HepG2 (cell line): ENCODE data around the gene TM9SF4. TPM values are rescaled to one million over a fixed set of nuclear protein-coding genes. Genes with fewer than 3 reads are reported as not detected.

Experiments used
- ARID3A ChIP-seq: IDR thresholded peaks from 2 replicates; pipeline ENCODE4 v1.6.1; 2012; ENCODE audit warnings: low read depth, low read length, improper control_type of control experiment
- BCL6 ChIP-seq: IDR thresholded peaks from 2 replicates; pipeline ENCODE4 v1.6.1; 2016; ENCODE audit warnings: missing genetic modification reagents, missing compliant biosample characterization
- CEBPB ChIP-seq: IDR thresholded peaks from 2 replicates; pipeline ENCODE4 v1.6.1; 2011; ENCODE audit warnings: low read depth, low read length, improper control_type of control experiment, borderline replicate concordance
- GTF3A ChIP-seq: sonication (generic); formaldehyde crosslinking; conservative IDR thresholded peaks from 2 replicates; pipeline ENCODE4 v1.4.0; 2020; ENCODE audit warnings: mild to moderate bottlenecking, missing genetic modification reagents
- RAD51 ChIP-seq: fragments of 450-650 bp; IDR thresholded peaks from 2 replicates; pipeline ENCODE4 v1.6.1; 2016; ENCODE audit warnings: borderline replicate concordance
- TRAFD1 ChIP-seq: sonication (generic); formaldehyde crosslinking; IDR thresholded peaks from 2 replicates; pipeline ENCODE4 v1.5.1; 2020; ENCODE audit warnings: missing genetic modification reagents, mild to moderate bottlenecking, borderline replicate concordance
- ZBTB3 ChIP-seq: sonication (generic); formaldehyde crosslinking; IDR thresholded peaks from 2 replicates; pipeline ENCODE4 v1.4.0; 2020; ENCODE audit warnings: low read depth, mild to moderate bottlenecking, moderate library complexity, missing genetic modification reagents, borderline replicate concordance
- ZBTB4 ChIP-seq: sonication (generic); formaldehyde crosslinking; IDR thresholded peaks from 2 replicates; pipeline ENCODE4 v1.4.0; 2020; ENCODE audit warnings: missing genetic modification reagents, mild to moderate bottlenecking, borderline replicate concordance
- ZNF407 ChIP-seq: sonication (generic); formaldehyde crosslinking; IDR thresholded peaks from one replicate; pipeline ENCODE4 v1.5.1; 2020; ENCODE audit warnings: mild to moderate bottlenecking, missing genetic modification reagents; ENCODE audit errors: not compliant biosample characterization
- ZNF83 ChIP-seq: sonication (generic); formaldehyde crosslinking; IDR thresholded peaks from 2 replicates; pipeline ENCODE4 v1.4.0; 2020; ENCODE audit warnings: missing genetic modification reagents, mild to moderate bottlenecking, borderline replicate concordance
- polyA plus RNA-seq, 8 experiments: library from polyadenylated mRNA; depleted of rRNA in 3 of 8; stranded (reverse) in 7 of 8; unstranded in 1 of 8; fragments of >200 nt; fragmentation: Illumina TruSeq in 4 of 8; extraction: Trizol in 4 of 8; gene quantifications; 2 replicates each; pipeline versions ENCODE4 v1.2.1 to v1.2.3, GENCODE V29; 2011 to 2016; ENCODE audit warnings: low read depth in 4 of 8, missing spikeins in 1 of 8, mixed read lengths in 1 of 8; ENCODE audit not compliant: insufficient read depth in 1 of 8
- total RNA-seq, 5 experiments: library from RNA; depleted of rRNA; stranded (reverse); fragments of >200 nt; fragmentation: Illumina TruSeq; extraction: Trizol; gene quantifications; 2 replicates each; pipeline ENCODE4 v1.2.3, GENCODE V29; 2016; ENCODE audit warnings: low read depth in 1 of 5

Gene TM9SF4
- total and polyA plus RNA-seq, 2 of the 13 experiments (the other 11 are each of a cell fraction or from before 2014, with no cell fraction given): 53.5 to 171 TPM

- TF ChIP-seq GTF3A (CRISPR knock-in tag) (no peak), ZNF407 (CRISPR knock-in tag) (no peak), CEBPB (no peak), ZNF83 (no peak), RAD51 (no peak), BCL6 (CRISPR knock-in tag) (no peak), ZBTB4 (CRISPR knock-in tag) (no peak), TRAFD1 (CRISPR knock-in tag) (no peak), ZBTB3 (CRISPR knock-in tag) (no peak), ARID3A (no peak; the same call in 1 of the 2 replicates)
Observed at GRCh38 chr20:32152421-32153155, 43.1 kb downstream of the TM9SF4 start (continued).
